HG03457 (cell line): ENCODE measurements around the gene GPR27.

ENCODE experiments used
- ATAC-seq: cut with Tn5 transposase; IDR thresholded peaks from one replicate; pipeline ENCODE4 v1.9.1; 2021; ENCODE audit warnings: moderate number of reproducible peaks; ENCODE audit not compliant: unreplicated experiment

Gene GPR27, protein sequence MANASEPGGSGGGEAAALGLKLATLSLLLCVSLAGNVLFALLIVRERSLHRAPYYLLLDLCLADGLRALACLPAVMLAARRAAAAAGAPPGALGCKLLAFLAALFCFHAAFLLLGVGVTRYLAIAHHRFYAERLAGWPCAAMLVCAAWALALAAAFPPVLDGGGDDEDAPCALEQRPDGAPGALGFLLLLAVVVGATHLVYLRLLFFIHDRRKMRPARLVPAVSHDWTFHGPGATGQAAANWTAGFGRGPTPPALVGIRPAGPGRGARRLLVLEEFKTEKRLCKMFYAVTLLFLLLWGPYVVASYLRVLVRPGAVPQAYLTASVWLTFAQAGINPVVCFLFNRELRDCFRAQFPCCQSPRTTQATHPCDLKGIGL

DNA sequence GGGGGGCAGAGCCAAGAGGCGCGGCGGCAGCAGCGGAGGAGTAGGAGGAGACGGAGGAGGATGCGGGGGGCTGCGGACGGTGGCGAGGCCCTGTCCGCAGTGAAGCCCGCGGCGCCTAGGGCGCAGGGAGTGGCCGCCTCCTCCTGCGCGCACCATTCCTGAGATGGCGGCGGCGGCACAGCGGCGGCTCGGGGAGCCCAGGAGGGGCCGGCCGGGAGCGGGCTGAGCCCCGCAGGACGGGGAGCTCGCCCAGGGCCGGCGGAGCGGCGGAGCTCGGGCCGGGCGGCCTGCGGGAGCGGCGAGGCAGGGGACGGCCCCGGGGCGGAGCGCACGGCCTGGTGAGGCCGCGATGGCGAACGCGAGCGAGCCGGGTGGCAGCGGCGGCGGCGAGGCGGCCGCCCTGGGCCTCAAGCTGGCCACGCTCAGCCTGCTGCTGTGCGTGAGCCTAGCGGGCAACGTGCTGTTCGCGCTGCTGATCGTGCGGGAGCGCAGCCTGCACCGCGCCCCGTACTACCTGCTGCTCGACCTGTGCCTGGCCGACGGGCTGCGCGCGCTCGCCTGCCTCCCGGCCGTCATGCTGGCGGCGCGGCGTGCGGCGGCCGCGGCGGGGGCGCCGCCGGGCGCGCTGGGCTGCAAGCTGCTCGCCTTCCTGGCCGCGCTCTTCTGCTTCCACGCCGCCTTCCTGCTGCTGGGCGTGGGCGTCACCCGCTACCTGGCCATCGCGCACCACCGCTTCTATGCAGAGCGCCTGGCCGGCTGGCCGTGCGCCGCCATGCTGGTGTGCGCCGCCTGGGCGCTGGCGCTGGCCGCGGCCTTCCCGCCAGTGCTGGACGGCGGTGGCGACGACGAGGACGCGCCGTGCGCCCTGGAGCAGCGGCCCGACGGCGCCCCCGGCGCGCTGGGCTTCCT, at the start of gene GPR27:
TSS of gene GPR27 (plus strand) at position 155 of the 909 bp plus-strand sequence. CDS start at position 350, 195 bp downstream.
- ATAC-seq, result no peak

DNA sequence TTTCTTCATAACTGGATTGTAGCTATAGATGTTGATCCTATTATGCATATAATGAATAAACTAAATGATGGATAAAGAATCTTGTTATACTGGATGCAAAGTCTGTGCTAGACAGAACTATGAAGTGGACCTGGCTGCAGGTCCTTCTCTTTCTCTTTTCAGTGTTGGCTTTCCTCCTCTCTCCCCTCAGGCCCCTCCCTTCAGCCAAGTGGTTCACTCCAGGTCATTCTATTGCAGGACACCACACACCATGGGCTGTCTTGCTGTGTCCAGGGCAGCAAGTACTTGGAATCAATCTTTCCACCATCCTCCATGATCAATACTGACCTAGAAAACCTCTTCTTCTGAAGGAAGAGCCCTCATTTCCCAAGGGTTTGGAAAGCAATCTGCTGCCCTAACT, 48.7 kb upstream of the GPR27 start:
- no peak for ATAC-seq

DNA sequence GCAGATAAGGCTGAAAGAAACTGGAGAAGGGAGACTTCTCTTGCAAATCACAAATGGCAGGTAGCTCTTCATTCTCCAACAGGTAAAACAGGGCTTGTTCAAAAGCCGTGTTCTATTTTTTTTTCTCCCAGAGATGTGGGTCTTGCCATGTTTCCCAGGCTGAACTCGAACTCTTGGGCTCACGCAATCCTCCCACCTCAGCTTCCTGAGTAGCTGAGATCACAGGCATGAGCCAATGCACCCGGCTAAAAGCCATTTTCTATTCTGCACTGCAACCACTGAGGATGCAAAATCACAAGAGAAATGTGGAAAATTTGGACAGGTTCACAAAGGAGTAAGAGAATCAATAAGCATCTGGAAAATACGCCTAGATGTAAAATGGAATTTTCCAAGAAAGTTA, 48.0 kb upstream of the GPR27 start:
- no peak for ATAC-seq

DNA sequence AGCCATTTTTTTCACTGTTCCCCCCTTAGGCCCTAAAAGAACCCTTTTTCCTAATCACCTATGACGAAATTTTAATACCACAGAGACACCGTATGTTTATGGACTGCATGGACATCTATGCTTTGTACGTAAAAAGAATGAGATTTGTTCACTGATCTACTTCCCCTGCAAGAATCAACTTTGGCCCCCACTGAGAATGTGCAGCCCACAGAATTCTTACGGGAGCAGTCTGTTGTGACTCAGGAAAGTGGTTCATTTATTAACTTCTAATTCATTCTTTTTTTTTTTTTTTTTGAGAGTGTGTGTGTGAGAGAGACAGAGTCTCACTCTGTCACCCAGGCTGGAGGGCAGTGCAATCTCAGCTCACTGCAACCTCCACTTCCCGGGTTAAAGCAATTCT, 46.1 kb upstream of the GPR27 start:
- ATAC-seq, result no peak

DNA sequence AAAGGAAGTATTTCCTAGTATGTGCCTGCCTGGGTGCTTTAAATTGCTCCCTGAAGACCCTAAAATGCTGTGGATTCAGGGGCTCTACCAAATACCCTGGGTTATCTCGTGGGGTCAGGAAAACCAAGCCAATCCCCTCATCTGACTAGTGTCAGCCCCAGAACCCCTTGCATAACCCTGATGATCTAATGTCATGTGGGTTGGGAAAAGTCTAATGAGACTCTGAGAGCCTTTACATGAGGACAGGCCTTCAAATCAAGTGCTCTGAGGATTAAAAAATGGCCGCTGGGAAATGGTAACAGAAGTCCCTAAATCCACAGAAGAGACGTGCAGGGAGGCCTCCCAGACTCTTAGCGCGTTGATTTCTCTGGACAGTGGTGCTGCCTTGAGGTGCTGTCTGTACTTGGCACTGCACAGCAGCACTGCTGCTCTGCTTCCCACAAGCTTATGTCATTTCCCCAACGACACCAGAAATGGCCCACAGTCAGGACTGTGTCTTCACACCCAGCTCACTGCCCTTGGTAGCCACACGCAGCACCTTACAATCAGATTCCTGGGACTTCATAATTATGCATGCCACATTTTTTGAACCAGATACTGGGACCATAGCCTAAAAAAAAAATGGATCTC, 45.1 kb upstream of the GPR27 start:
- ATAC-seq, result no peak

DNA sequence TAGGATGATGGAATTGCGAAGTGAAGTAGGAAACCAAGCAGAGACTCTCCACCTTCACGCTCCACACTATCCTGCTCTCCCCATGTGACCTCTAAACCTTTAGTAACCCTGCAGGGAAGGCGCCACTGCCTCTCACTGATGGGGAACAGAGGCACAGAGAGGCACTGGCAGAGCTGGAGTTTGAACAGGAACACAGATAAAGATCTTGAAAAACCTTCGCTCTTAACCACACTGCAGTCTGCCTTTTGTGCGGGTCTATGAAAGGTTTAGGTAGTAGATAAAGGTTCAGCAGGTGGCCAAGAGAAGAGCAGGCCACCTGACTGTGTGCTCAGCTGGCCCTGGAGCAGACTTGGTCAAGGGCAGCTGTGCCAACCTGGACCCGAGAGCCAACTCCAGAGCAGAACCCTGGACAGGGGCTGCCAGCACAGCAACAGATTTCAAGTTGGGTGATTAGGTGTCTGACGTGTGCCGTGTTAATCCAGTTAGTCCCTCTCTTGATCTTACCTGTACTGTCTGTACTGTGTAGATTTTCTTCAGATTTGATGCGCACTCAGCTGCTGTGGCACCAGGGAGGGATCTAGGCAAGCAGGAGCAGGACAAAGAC, 43.6 kb upstream of the GPR27 start:
- no peak for ATAC-seq

DNA sequence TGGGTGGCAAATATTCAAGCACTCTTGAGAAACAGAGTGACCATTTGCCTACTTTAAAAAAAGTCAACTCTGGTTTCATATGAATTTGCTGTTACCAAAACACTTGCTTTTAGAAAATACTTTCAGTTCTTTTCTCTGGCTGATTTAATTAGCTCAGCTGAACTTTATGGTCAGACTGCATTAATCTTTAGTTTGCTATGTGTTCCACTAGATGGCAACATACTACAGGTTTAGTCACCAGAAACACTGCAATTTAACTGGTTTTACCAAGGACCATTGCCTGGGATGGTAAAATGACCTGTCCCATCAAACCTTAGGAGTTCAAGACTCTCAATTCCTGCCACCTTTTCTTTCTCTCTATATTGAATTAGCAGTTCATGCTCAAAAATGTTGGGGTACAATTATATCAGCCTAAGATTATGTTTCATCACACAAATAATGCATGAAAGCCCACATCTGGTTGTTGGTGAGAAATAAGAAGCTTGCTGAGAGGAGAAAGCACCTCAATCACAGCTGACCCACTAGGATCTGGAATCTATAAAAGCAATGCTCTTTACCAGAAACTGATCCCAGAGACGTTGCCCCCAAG, 42.7 kb upstream of the GPR27 start:
- ATAC-seq, result no peak

DNA sequence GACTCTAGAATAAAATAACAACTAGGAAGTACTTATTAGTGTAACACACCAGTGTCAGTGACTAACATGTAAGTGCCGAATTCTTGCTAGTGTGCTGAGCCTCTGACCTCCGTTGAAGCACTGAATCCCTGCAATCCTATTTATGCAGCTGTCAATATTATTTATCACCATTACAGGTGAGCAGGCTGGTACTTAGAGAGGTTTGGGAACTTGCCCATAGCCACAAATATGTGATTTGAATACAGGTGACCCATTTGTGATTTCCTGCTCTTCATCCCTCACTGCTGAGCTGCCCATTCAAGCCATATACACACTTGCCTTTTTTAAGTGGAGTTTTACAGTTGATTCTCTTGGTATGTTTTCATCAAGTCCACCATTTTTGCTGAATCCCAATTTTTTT, 40.6 kb upstream of the GPR27 start:
- ATAC-seq, result no peak

DNA sequence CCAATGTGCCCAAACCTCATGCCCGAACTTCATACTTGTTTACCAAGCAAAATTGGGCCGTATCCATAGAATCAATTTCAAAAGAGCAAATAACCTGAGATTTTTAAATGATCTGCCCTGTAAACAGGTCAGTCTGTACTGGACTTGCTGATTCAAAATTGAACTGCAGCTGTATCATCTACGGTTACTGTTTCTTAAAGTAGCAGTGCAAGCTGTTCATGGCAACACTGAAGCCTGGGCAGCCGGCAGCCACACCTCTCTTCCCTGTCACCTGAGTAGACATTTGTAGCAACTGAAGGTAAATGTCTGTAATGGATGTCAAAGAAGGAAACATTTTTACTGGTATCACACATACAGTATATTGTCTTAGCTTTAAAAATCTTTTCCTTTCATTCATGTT, 39.1 kb upstream of the GPR27 start:
- ATAC-seq, result no peak

DNA sequence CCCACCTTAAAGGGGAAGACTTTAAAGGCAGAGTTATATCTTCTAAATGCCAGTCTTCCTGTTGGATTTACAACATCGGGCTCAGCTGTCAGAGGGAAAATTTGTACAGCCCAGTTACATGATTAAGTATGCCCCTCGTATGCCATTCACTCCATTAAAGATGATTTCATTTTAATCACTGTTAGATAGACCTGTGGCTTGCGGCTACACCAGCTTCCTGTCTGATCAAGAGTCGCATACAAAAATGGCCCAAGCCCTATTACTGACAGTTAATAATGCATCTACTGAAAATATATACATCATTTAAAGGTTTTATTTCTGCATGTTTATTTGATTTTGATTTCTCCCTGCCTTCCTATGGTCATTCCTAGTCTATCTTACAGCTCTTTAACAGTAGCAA, 35.6 kb upstream of the GPR27 start:
- ATAC-seq, result no peak

DNA sequence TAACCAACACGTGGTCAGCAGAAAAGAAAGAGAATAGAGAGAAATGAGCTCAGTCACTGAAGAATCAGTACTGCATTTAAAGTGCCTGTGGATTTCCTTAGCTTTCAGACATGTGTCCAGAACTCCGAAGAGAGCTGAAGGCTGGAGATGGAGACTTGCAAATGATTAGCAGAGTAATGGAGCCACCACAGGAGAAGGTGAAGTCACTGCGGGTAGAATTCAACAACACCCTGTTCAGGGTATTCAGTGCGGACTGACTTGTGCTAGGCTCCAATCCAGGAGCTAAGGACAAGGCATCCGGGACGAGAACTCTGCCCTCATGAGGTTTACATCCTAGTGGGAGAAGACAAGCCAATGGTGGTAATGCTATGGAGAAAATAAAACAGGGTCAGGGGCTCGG, 32.7 kb upstream of the GPR27 start:
- ATAC-seq, result no peak

DNA sequence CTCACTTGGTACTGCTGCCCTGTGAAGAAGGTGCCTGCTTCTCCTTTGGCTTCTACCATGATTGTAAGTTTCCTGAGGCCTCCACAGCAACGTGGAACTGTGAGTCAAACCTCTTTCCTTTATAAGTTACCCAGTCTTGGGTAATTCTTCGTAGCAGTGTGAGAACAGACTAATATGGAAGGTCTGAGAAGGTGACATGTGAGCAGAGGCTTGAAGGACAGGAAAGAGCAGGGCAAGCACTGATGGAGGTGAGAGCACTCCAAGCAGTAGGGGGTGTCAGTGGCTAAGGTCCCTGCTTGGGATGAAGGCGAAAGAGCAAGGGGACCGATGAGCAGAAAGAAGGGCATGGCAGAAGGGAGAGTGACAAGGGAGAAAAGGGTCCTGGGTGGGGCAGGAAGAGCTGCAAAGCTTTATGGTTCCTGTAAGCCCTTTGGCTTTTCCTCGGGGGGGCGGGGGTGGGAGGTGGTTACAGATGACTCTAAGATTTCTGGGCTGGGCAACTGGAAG, 32.0 kb upstream of the GPR27 start:
- ATAC-seq, result no peak

DNA sequence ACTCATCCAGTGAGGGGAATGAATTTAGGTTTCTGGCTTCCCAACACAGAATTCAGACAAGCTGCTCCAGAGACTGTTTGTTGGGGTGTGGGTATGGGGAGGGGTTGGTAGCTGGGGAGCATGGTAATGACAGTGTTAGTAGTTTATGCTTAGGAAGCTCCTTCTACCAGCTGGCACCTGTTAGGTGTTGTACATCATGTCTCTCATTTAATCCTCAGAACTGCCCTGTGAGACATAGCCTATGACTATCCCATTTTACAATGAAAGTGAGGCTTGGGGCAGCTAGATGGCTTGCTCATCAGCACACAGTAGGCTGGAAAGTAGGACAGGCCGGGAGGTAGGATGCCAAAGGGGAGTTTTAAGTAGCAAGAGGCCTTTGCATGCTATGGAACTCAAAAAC, 31.0 kb upstream of the GPR27 start:
- no peak for ATAC-seq

DNA sequence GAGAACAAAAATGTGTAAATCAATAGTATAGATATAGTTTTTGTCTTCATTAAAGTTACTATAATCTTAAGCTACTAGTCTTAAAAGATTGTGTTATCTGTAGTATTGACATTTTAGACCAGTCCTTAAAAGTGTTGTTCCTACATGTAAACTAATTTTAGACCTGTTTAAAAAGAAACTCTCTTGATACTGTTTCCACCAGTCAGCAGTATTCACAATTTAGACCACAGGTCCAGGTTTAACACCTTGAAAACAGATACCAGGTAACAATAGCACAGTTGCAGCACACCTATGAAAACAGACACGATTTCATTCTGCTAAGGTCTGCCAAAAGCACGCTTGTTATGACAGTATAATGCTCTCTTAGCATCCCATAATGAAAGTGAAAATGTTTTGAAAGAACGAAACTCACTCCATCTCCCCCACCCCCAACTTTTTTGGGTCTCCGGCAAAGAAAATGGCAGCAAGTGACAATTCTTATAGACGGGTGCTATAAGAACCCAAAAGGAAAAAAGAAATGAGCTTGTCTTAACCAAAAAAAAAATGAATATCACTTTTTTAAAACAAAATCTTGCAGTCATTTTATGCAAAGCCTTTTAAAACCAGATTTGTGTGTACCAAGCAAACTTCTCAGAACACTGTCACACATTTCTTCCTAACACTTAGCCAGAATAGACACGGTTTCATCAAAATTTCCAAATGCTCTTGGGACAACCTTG, 30.0 kb upstream of the GPR27 start:
- ATAC-seq, result no peak

DNA sequence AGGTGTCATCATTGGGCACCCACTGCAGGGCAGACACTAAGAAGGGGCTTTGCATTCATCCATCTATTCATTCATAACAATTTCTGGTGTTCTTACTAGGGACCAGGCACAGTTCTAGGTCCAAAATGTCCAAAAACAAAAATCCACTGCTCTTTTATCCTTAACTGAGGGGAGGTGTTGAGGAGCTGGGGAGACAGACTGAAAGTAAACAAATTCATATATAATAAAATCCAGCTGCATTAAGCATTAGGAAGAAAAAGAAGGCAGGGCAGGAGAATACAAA, 29.5 kb upstream of the GPR27 start:
- no peak for ATAC-seq

DNA sequence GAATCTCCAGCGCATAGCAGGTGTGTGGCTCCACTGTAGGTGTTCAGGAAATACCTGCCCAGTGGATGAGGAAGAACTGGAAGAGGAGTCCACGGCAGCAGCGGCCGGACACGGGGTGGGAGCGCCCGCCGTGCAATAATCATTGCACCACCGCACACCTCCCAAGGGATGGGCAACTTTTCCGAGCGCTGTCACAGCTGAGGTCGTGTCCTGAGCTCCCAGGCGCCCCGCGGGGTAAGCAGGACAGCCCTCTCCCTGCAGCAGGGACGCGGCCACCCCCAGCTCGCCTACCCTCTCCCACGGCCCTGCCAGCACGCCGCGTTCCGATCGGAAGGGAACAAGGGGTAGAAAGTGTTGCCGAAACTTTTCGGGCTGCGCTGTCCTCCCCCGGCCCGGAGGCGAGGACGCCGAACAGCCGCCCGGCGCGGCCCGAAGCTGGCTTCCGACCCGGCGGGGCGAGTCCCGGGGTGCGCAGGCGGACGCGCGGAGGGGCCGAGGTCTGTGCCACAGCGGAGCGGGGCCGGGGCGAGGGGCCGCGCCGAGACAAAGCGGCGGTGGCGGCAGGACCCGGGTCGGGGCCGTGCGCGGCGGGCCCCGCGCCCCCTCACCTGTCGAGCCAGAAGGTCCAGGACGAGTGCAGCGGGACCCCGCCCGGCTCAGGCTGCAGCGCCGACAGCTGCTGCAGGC, 28.9 kb upstream of the GPR27 start:
- ATAC-seq, result no peak

DNA sequence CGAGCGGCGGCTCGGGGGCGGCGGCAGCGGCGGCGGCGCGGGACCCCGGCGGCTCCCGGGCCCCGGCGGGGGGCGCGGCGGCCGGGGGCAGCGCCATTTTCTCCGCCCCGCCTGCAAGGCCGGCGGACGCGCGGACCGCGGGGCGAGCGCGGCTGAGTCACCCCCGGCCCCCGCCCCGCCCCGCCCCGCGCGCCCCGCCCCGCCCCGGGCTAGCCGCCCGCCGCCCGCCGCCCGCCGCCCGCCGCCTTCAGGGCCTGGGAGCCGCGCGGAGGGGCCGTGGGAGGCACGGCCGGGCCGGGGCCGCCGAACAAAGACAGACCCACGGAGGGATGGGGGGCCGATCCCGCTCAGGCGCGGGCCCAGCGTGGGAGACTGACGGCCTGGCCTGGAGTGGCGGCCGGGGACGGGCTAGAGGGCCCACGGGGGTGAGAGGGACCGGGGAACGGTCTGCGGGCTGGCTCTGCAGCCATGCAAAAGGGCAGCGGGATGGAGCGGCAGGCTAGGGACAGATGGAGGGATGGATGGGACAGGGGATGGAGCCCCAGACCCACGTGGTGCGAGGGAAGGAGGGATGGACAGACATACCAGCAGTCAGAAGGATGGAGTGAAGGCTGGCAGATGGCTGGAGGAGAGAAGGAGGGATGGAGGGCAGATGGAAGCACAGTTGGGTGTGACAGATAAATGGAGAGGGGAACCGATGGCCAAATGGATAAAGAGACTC, 28.2 kb upstream of the GPR27 start, which contains the start of gene EIF4E3:
TSS of gene EIF4E3 (minus strand) at position 132 of the 721 bp plus-strand sequence. CDS start at position 97, 35 bp downstream.
- no peak for ATAC-seq

DNA sequence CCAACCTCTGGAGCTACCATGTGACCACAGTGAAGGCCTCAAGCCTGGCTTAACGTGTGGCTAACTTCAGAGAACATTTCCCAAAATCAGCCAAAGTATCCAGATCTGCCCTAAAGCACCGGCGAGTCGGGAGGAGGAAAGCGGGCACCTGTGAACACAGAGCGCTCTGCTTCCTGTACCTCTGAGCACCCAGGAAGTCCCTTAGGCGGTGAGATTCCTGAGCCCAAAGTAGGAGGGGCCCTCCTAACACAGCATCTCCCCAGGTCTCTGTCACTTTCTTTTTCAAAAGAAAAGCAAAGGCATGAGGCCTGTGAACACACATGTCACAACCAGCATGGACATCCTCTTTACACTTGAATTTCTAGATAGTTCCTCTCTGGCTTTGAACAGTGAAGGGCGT, 27.5 kb upstream of the GPR27 start:
- no peak for ATAC-seq
